ENCODE data around the gene ZNF331.
"Not testable (repeated sequence)": the region's sequence is repeated elsewhere in the genome, so short reads cannot be mapped to it uniquely, and the experiment has no call there.

Gene ZNF331

GRCh38 chr19:53537521-53538377, at the start of gene ZNF331:
ZNF331 (plus strand) TSS chr19:53538145; CDS start chr19:53569377, 31,232 bp downstream.
- Histone ChIP-seq H3K27ac (peak within 1 kb of the TSS; percentile 48 to 94 (median 80)), H3K4me3 (peak within 1 kb of the TSS; percentile 47 to 66 (median 61))

DNA sequence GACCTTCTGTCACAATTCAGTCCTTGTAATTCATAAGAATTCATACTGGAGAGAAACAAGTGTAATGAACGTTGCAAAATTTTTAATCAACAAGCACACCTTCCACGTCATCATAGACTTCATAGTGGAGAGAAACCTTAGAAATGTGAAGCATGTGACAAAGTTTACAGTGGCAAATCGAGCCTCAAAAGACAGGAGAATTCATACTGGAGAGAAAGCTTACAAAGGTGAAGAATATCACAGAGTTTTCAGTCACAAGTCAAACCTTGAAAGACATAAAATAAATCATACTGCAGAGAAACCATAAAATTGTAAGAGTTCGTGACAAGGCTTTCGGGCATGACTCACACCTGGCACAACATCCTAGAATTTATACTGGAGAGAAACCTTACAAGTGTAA, 45.8 kb upstream of the ZNF331 start:
- H3K4me3 ChIP-seq: no peak overlapping the region
- no peak overlapping the region for H3K27ac ChIP-seq

DNA sequence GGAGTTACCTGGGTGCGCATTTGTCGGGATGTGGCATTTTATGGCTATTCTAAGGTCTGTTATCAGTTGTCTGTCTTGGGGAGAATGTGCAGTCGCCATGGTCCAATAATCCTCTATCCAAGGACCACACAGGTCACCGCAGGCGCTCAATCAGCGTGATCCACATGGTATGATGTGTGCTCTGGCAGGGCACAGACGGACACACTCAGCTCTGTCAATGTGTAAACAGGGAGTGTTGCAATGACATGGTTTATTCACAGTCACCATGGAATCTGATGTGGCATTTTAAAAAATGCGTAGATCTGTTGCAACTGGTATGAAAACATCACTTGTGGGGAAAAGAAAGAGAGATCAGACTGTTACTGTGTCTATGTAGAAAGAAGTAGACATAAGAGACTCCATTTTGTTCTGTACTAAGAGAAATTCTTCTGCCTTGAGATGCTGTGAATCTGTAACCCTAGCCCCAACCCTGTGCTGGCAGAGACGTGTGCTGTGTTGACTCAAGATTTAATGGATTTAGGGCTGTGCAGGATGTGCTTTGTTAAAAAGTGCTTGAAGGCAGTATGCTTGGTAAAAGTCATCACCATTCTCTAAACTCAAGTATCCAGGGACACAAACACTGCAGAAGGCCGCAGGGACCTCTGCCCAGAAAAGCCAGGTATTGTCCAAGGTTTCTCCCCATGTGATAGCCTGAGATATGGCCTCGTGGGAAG, 40.5 kb upstream of the ZNF331 start:
- not testable (repeated sequence) for H3K27ac ChIP-seq, H3K4me3 ChIP-seq

DNA sequence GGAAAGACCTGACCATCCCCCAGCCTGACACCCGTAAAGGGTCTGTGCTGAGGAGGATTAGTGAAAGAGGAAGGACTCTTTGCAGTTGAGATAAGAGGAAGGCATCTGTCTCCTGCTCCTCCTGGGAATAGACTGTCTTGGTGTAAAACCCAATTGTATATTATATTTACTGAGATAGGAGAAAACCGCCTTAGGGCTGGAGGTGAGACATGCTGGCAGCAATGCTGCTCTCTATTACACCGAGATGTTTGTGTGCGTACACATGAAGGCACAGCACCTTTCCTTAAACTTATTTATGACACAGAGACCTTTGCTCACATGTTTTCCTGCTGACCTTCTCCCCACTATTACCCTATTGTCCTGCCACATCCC, 39.9 kb upstream of the ZNF331 start:
- H3K27ac ChIP-seq, H3K4me3 ChIP-seq: not testable (repeated sequence)

DNA sequence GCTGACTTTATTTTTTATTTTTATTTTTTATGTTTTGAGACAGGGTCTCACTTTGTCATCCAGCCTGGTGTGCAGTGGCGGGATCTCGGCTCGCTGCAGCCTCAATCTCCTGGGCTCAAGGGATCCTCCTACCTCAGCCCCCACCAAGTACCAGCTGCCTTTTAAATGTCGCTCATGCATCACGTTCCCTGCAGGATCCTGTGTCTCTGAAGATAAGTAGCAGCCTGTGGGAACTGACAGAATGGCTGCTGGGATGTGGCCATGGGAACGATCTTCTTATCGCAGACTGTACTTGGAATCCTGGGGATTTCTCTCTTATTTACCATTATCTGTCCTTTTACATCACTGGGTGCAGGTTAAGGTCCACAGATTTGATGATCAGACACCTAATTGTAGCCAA, 34.8 kb upstream of the ZNF331 start:
- H3K27ac ChIP-seq, H3K4me3 ChIP-seq: not testable (repeated sequence)

- H3K4me3 ChIP-seq, H3K27ac ChIP-seq: not testable (repeated sequence)
These were observed 34.1 kb upstream of the ZNF331 start for GRCh38 chr19:53503671-53504364.

GRCh38 chr19:53504365-53504703, 33.6 kb upstream of the ZNF331 start:
- not testable (repeated sequence) for H3K4me3 ChIP-seq, H3K27ac ChIP-seq

GRCh38 chr19:53504885-53505284, 33.1 kb upstream of the ZNF331 start:
- no peak overlapping the region for H3K4me3 ChIP-seq
- no peak overlapping the region for H3K27ac ChIP-seq

DNA sequence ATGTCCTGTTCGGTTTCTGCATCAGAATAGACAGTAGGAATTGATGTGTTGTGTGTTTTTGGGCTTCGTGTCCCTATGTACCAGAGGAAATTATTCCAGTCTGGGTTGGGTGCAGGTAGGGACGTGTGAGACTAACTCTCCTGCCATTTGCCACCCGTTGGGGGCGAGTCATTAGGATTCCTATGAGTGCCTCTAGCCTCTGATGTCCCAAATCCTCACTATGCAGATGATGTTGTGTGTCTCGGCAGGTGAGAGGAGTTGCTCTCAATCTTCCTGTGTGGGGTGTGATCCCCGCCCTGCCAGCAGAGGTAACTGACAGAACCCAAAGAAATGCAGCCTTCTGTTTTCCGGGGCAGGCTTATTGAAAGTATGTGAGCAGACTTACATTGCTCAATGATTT, 31.2 kb upstream of the ZNF331 start:
- Histone ChIP-seq H3K27ac (no peak overlapping the region), H3K4me3 (no peak overlapping the region)

- H3K27ac ChIP-seq: no peak overlapping the region
- no peak overlapping the region for H3K4me3 ChIP-seq
These were observed 30.2 kb upstream of the ZNF331 start for GRCh38 chr19:53507523-53508442.

DNA sequence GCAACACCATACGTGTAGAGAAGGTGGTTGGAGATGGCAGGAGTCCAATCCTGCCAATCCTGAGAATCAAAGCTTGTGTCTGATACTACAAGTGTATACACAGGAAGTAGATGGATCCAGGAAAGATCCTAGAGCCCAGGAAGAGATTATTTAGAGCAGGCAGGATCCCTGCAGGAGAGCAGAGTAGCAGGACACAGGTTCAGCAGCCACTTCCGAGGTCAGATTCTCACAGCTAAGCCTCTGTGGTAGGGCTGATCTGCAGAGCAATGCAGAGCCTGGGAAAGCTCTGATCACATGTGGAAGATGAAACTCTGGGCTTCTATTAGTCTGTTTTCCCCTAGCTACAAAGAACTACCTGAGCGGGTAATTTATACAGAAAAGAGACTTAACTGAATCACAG, 28.5 kb upstream of the ZNF331 start:
- H3K4me3 ChIP-seq: no peak overlapping the region
- H3K27ac ChIP-seq: no peak overlapping the region

DNA sequence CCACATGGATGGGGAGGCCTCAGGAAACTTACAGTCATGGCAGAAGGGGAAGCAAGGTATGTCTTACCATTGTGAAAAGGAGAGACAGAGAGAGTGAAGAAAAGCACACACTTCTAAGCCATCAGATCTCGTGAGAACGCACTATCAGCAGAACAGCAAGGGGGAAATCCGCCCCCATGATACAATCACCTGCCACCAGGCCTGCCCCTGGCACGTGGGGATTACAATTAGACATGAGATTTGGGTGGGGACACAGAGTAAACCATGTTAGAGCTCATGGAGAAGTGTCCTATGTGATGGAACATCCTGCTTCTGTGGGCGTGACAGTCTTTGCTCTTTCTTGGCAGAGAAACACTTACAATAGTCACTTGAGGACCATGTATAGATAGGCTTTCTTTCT, 28.1 kb upstream of the ZNF331 start:
- Histone ChIP-seq H3K27ac (no peak overlapping the region), H3K4me3 (no peak overlapping the region)

GRCh38 chr19:53511357-53511756, 26.6 kb upstream of the ZNF331 start:
- H3K4me3 ChIP-seq: no peak overlapping the region
- no peak overlapping the region for H3K27ac ChIP-seq

DNA sequence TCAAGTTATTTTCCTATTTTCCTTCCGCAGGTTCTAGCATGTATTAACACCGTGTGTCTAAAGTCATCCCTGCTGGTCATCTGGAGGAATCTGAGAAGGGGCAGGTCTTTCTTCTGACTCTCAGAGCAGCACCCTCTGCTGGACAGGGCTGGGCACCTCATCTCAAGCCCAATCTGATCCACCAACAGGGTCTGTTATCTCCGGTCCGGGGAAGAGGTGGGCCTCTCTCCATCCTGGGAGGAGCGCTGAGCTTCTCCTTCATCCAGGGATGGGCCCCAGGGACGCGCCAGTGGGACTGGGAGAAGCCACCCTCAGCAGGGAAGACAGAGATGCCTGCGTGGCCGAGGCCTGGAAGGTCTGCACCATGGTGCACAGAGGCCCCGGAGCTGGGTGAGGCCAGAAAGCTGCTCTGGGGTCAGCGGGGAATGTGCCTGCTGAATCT, 26.0 kb upstream of the ZNF331 start:
- Histone ChIP-seq H3K27ac (no peak overlapping the region), H3K4me3 (no peak overlapping the region)

DNA sequence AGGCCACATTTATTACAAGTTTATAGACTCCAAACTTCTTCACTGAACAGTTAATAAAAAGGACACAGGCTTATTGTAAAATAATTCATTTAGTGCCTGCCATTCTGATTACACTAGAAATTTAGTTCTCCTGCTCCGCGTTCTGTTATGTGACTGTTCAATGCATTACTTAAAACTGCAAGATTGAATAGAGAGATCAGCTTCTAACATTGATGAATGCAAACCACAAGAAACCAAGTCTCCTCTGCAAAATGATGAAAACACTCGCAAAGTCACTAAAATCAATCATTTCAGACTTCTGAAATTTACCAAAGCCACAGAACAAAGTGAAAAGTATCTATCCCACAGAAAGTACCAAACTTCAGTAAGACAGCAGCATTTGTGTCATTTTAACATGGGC, 22.9 kb upstream of the ZNF331 start:
- not testable (repeated sequence) for H3K27ac ChIP-seq, H3K4me3 ChIP-seq

GRCh38 chr19:53517114-53517741, 20.7 kb upstream of the ZNF331 start:
- no peak overlapping the region for H3K4me3 ChIP-seq
- no peak overlapping the region for H3K27ac ChIP-seq

- no peak overlapping the region for H3K27ac ChIP-seq
These were observed 19.8 kb upstream of the ZNF331 start for GRCh38 chr19:53518121-53518520.

DNA sequence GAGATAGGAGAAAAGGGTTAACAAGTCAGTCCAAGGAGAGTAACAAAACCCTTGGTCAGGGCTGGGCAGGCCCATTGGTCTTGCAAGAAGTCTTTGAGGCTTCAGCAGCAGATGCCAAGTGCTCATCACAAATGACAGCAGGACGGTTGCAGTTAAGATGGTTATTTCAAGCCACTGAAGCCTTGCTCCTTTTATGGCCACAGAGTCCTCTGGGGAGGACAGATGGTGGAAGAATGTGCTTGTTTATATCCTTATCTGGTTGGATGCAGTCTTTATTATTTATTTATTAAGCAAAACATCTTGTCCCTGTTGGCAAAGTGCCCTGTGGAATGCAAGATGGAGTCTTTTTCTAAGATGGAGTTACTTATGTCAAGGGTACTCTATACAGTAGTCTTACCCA, 19.2 kb upstream of the ZNF331 start:
- no peak overlapping the region for H3K27ac ChIP-seq

More at GRCh38 chr19:53518121-53518520, 19.8 kb upstream of the ZNF331 start:
- H3K4me3 ChIP-seq: no peak overlapping the region

GRCh38 chr19:53519446-53519845, 18.5 kb upstream of the ZNF331 start:
- Histone ChIP-seq H3K27ac (peak overlapping the region in 8 of 21 experiments; percentile 36 to 85 (median 78)), H3K4me3 (no peak overlapping the region)

More for the DNA sequence above, 19.2 kb upstream of the ZNF331 start:
- H3K4me3 ChIP-seq: no peak overlapping the region
